DOHH2 (cell line): ENCODE measurements around the gene REN.

Experiments
- H3F3A ChIP-seq: fragments of 200-600 bp; sonication (generic), shearing (Covaris generic); 2 replicates; pipeline ENCODE4 v1.6.0; 2016; ENCODE audit warnings: antibody characterized with exemption, mild to moderate bottlenecking; ENCODE audit not compliant: control insufficient read depth, insufficient read depth
- H3K27ac ChIP-seq: fragments of 200-600 bp; sonication (generic); 2 replicates; pipeline ENCODE4 v1.5.1; 2014; ENCODE audit warnings: low read depth, mild to moderate bottlenecking, low read length, moderate library complexity
- H3K27me3 ChIP-seq: fragments of 200-600 bp; sonication (generic); 2 replicates; pipeline ENCODE4 v1.6.1; 2014; ENCODE audit warnings: mild to moderate bottlenecking, low read length, mixed read lengths; ENCODE audit not compliant: control insufficient read depth
- H3K36me3 ChIP-seq: fragments of 200-600 bp; sonication (generic); 2 replicates; pipeline ENCODE4 v1.6.1; 2014; ENCODE audit warnings: mild to moderate bottlenecking, low read length, moderate library complexity, mixed read lengths; ENCODE audit not compliant: control insufficient read depth
- H3K4me1 ChIP-seq: fragments of 200-600 bp; sonication (generic); 2 replicates; pipeline ENCODE4 v1.6.1; 2014; ENCODE audit warnings: mild to moderate bottlenecking, low read length, mixed read lengths; ENCODE audit not compliant: control insufficient read depth
- H3K4me2 ChIP-seq: fragments of 200-600 bp; sonication (generic); 2 replicates; pipeline ENCODE4 v1.6.0; 2014; ENCODE audit warnings: mild to moderate bottlenecking, low read length, moderate library complexity
- H3K4me3 ChIP-seq: fragments of 200-600 bp; sonication (generic); 2 replicates; pipeline ENCODE4 v1.5.1; 2014; ENCODE audit warnings: mild to moderate bottlenecking, low read length, mixed read lengths
- H3K79me2 ChIP-seq: fragments of 200-600 bp; sonication (generic); 2 replicates; pipeline ENCODE4 v1.6.1; 2014; ENCODE audit warnings: mild to moderate bottlenecking, low read length, mixed read lengths; ENCODE audit not compliant: control insufficient read depth
- H3K9me2 ChIP-seq: fragments of 200-600 bp; sonication (generic); replicated peaks from 2 replicates; pipeline ENCODE4 v1.6.1; 2014; ENCODE audit warnings: mild to moderate bottlenecking, low read length, mixed read lengths; ENCODE audit not compliant: control insufficient read depth
- H3K9me3 ChIP-seq: fragments of 200-600 bp; sonication (generic); 2 replicates; pipeline ENCODE4 v1.6.1; 2014; ENCODE audit warnings: antibody characterized with exemption, low read length, mixed read lengths; ENCODE audit not compliant: control insufficient read depth, insufficient read depth
- H4K20me1 ChIP-seq: fragments of 200-600 bp; sonication (generic); 2 replicates; pipeline ENCODE4 v1.6.0; 2014; ENCODE audit warnings: low read depth, mild to moderate bottlenecking, antibody characterized with exemption, low read length, moderate library complexity; ENCODE audit not compliant: control insufficient read depth, insufficient read depth
- CTCF ChIP-seq: fragments of 200-600 bp; sonication (generic); IDR thresholded peaks from one replicate; pipeline ENCODE4 v1.5.1; 2014; ENCODE audit warnings: antibody characterized with exemption, mild to moderate bottlenecking, low read depth, low read length; ENCODE audit not compliant: poor library complexity, severe bottlenecking
- EZH2phosphoT487 ChIP-seq: fragments of 200-600 bp; sonication (generic); IDR thresholded peaks from 2 replicates; pipeline ENCODE4 v1.6.1; 2017; ENCODE audit warnings: borderline replicate concordance, mild to moderate bottlenecking, antibody characterized with exemption, low read length, moderate library complexity, mixed read lengths

Gene REN

DNA sequence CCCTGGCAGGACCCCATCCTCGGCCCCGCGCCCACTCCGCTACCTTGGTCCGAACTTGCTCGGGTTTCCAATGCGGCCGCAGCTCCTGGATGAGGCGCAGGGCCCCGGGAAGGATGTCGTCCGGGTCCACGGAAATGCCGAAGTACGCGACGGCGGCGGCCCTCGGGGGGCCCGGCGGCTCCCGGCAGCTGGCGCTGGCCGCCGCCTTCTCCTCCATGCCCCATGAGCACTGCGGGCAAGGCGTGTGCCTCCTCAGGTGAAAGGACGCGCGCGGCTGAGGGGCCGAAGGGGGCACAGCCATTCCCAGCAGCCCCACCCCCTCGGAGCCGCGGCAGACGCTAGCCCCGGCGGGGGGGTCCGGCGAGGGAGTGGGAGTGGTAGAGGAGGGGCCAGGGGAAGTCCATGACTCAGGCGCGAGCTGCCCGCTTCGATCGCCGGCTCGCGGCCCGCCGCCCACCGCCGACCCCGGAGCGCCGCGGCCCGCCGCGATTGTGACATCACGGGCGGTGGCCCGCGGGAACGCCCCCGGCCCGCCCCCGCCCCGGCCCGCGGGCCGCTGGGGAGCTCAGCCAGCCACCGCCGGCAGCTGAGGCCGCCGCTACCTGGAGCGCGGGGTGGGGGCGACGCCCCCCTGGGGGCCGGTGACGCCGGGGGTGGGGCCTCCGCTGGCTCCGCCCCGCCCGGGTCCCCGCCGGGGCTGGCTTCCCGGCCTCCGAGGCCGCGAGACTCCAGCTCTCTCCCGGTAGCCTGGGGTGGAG lies 14.4 kb downstream of the REN start, which contains the start of gene ETNK2:
Gene ETNK2 (minus strand): TSS at position 493 of the 758 bp plus-strand sequence. CDS start 192 bp downstream, at position 301.
- no peaks in the 10 kb centered on the region for H4K20me1 ChIP-seq
- H3K4me3 ChIP-seq = no peak within 1 kb of the TSS
- H3K36me3 ChIP-seq = no peaks in the 10 kb centered on the region
- no peaks in the 10 kb centered on the region for H3K9me3 ChIP-seq
- H3K4me1 ChIP-seq = no peaks in the 10 kb centered on the region
- no peaks in the 10 kb centered on the region for H3K9me2 ChIP-seq
- TF ChIP-seq EZH2phosphoT487 (no peak), CTCF (no peak)
- H3F3A ChIP-seq = no peaks in the 10 kb centered on the region
- no peak within 1 kb of the TSS for H3K4me2 ChIP-seq
- H3K27ac ChIP-seq = no peak within 1 kb of the TSS
- no peaks in the 10 kb centered on the region for H3K27me3 ChIP-seq
- no peaks in the 10 kb centered on the region for H3K79me2 ChIP-seq

- H3K4me1 ChIP-seq = no peaks in the 10 kb centered on the region
- no peaks in the 10 kb centered on the region for H3K9me2 ChIP-seq
- H3K27ac ChIP-seq = no peak overlapping the region
- no peaks in the 10 kb centered on the region for H4K20me1 ChIP-seq
- no peaks in the 10 kb centered on the region for H3K36me3 ChIP-seq
- no peaks in the 10 kb centered on the region for H3K79me2 ChIP-seq
- H3F3A ChIP-seq = no peaks in the 10 kb centered on the region
- H3K27me3 ChIP-seq = no peaks in the 10 kb centered on the region
- H3K4me3 ChIP-seq = no peak overlapping the region
- TF ChIP-seq CTCF = no peak
- no peak for TF ChIP-seq EZH2phosphoT487
- H3K9me3 ChIP-seq = no peaks in the 10 kb centered on the region
- H3K4me2 ChIP-seq = no peak overlapping the region
Measured at GRCh38 chr1:204150702-204151551, 15.2 kb downstream of the REN start.

- Histone ChIP-seq H3K27ac (no peak overlapping the region), H3K4me3 (no peak overlapping the region), H3K36me3 (no peaks in the 10 kb centered on the region), H3K79me2 (no peaks in the 10 kb centered on the region), H4K20me1 (no peaks in the 10 kb centered on the region), H3F3A (no peaks in the 10 kb centered on the region), H3K9me3 (no peaks in the 10 kb centered on the region), H3K4me2 (no peak overlapping the region), H3K4me1 (no peaks in the 10 kb centered on the region), H3K27me3 (peaks cover 8% of the 10 kb centered on the region; the same call in 1 of the 2 replicates), H3K9me2 (no peaks in the 10 kb centered on the region)
- TF ChIP-seq EZH2phosphoT487 (no peak), CTCF (no peak)
Measured at GRCh38 chr1:204149635-204150565, 16.2 kb downstream of the REN start.
